ENCODE measurements around the gene NFILZ.

NFILZ gene, protein sequence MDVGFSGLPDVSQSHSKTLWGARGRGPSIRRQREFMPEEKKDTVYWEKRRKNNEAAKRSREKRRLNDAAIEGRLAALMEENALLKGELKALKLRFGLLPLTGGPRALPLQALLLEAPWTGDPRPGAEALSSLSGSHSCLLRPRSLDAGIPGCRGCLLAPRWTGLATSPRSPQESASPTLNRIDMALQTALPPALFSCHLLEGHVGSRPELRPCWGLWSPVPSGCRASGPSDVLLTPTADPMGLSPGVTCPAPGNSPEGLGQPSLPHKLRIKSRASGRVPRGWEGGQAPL

DNA sequence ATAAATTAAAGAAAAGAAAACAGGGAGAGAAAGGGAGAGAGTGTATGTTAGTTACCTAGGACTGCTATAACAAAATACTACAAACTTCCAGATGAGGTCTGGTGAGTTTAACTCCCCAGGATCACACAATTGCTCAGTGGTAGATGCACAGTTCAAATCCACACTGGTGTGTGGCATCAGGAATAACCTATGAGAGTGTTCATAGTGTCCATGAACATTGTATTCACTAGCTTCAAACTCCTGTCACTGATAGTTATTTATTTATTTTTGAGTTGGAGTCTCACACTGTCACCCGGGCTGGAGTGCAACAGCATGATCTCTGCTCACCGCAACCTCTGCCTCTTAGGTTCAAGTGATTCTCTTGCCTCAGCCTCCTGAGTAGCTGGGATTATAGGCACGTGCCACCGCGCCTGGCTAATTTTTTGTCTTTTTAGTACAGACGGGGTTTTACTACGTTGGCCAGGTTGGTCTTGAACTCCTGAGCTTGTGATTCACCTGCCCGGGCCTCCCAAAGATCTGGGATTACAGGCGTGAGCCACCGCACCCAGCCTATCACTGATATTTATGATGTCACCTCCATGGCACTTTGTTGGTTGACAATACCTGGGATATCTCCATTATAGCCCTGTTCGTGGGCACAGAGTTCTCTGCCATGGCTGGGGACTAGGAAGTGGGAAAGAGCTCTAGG lies at the start of gene NFILZ:
Gene NFILZ, plus strand, starts transcription at position 638 of the 688 bp plus-strand sequence. CDS start 46,133 bp downstream, outside the sequence.
- no peak for DNase-seq

DNA sequence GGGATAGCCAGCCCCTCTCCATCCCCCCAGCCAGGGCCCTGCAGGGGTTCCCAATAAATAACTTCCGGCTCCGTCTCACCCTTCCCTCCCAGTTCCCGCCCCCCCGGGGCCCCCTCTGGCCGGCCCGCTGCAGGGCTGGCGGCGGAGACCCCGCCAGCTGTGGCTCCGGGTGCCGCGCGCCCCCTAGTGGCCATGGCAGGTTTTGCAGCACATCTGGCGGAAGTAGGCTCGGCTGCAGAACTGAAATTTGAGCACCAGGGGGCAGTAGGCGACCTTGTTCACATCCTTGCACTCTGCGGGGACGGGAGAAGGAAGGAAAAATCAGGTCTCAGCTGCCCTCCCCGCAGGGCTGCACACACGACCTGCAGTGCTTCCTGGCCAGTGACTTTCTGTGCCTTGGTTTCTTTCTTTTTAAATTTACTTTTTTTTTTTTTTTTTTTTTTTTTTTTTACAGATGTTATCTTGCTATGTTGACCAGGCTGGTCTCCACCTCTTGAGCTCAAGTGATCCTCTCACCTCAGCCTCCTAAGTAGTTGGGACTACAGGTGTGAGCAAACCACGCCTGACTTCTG lies 49.6 kb upstream of the NFILZ start:
- DNase-seq, result peak; percentile 96

DNA sequence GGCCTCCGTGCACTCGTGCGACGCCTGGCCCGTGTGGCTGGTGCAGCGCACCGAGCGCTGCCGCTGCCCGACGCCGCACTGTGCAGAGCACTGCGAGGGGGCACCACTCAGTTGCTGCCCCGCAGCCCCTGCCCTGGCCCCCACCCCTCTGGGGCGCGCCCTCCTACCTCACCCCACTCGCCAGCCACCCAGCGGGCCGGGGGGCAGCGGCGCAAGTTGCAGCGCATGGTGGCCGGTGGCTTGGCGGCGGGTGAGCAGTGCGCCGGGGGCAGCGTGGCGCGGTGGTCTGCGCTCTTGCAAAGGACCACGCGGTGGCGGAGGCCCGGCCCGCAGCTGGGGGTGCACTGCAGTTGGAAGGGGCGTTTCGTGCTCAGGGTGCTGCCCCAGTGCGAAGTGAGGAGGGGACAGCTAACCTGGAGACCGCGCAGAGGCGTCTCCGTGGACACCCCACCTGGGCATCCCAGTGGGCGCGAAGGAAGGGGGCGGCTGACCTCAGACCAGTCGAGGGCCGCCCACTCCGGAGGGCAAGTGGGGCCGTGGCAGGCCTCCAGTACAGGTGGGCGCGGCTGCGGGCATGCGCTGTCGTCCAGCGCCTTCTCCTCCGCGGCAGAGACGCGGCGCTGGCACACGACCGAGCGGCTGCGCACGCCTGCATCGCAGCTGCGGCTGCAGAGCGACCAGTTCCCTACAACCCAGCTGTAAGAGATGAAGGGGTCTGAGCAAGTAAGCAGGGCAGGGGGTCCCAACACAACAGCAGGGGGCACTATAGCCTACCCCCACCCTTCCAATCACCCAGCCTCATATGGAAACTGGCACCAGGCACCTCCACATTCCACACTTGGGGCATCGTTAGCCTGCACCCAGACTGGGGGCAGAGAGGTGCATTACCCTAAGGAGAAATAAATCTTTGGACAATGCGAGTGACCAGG lies 45.2 kb upstream of the NFILZ start:
- no peak for DNase-seq

DNA sequence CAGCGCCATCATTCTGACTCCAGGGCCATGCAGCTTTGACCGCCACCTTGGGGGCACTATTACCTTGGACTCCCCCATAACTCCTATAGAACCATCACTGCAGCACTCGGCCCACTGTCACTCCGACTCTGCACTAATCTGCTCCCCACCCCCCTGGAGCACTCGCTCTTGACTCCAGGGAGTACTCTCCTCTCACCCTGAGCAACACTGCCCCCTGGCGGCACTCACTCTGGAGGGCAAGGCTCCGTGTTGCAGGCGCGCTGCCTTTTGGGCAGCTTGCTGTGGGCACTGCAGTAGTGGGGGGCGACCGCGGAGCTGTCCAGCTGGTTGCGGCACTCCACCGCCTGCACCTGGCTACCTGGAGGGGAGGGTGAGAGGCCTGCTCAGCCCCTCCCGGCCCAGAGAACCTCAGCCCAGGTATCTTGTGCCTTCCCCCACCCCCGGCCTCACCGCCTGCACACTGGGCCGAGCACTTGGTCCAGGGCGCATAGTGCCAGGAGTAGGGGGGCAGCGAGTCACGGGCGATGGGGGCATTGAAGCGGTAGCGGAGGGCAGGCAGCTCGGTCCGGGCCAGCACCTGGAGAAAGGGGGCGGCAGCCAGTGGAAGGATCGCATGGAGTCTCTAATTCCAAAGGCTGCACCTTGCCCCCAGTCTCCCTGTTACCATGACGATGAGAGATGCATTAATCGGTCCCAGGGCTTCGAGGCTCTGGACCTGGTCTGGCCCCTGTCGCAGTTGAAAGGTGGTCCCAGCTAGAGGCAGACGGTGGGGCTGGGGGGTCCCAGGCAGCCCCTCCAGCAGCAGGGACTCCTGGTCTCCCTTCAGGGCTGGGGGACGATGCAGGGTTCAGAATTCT lies 44.3 kb upstream of the NFILZ start:
- DNase-seq, result peak; percentile 78

DNA sequence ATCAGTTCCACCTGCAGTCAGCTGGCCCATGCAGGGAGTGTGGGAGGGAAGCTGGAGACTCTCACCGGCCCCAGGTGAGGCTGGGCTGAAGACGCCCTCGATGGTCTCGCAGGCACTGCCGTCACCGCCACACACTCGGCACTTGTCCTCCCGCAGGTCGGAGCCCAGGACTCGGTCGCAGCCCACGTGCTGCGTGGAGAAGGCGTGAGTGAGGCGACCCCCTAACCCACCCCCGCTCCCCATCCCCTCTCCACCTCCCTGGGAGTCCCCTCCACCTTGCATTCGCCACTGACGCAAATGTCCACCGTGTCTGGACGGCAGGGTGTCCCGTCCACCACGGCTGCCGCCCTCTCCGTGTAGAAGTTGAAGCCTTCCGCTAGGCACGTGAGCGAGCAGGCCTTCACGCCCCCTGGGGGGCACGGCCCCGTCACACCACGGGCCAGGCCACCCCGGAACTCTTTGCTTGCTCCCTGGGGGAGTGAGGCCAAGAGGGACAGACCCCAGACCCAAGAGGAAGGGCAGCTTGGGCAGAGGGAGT lies 41.2 kb upstream of the NFILZ start:
- no peak for DNase-seq

DNA sequence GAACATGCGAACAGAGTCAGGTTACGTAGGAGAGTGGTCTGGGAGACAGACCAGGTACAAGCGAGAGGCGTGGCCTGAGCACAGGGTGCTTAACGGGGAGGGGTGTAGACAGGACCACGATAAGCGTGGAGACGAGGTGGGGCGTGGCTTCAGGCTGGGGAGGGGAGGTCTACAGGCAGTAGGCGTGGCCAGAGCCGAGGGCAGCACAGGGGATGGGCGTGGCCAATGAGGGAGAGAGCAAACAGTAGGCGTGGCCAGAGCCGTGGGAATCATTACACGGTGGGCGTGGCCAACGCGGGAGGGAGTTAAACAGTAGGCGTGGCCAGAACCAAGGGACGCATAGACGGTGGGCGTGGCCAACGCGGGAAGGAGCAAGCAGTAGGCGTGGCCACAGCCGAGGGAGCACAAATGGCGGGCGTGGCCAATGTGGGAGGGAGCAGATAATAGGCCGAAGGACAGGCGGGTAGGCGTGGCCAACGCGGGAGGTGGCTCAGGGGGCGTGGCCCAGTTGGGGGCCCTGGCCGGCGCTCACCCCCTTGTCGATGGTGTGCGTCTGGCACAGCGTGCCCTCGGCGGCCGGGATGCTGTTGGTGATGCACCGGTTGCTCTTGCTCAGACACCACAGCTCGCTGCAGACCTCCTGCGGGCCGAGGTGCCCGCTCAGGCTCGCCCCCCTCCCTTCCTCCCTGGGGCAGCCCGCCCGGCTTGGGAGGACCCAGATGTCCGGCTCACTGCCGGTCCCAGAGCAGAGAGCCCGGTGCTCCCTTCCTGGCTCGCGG lies 38.0 kb upstream of the NFILZ start:
- DNase-seq, result peak; percentile 98

DNA sequence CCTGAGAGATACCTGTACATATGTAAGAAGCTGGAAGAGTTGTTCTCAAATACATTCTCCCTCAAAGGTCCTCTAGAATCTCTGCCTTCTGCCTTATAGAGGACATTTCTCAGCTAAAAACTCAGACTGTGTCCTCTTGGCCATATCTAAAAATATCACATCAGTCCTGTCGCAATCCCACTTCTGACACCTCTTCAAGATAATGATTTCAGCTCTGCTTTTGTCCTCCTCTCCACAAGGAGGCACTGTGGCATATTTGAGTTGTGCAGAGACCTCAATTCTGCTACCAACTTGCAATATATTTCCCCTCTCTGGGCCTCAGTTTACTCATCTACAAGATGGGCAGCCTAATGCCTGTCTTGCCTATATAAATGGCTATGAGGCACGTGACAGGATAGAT lies 36.5 kb upstream of the NFILZ start:
- no peak for DNase-seq

DNA sequence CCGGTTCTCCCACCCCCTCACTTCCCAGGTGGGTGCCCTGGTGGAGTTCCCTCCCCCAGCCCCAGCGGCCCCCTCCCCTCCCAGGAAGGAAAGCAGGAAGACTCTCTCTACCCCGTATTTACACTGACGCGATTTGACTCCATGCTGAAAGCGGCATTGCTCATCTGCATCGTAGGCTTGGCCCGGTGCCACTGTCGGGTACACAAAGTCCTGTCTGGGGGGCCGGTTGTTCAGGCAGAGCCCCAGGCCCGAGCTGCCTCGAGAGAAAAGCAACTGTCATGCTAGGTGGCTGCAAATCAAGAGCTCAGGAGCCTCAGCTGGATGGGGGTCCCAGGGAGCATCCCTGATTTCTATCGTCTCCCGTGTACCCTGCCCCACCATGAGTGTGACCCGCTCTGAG lies 34.8 kb upstream of the NFILZ start:
- no peak for DNase-seq

DNA sequence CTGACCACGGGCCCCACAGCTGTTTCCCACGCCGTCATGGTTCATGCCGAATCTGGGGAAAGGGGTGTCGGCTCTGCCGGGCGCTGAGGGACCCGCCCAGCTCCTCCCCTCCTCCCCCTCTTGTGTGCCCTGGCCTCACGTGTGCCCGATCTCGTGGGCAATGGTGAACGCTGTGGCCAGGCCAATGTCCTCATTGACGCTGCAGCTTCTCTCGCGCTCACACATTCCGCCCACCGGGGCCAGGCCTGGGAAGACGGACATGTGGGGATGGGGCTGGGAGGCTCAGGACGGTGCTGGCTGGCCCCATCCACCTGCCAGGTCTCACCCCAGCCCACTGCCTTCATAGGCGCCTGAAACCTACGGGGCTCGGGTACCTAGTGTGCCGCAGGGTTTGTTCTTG lies 34.3 kb upstream of the NFILZ start:
- DNase-seq, result no peak

DNA sequence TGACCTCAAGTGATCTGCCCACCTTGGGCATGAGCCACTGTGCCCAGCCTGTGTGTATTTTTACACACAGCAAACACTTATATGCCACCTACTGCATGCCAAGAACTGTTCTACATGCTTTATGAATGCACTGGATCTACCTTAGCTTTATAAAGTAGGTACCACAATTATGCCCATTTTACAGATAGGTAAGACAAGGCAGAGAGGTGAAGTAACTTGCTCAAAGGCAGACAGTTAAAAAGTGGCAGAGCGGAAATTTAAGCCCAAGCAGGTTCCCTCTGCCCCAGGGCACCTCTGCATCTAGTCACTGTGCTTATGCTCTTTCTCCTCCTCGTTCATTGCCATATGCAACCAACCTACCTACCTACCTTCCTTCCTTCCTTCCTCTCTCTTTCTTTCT lies 30.4 kb upstream of the NFILZ start:
- no peak for DNase-seq

DNA sequence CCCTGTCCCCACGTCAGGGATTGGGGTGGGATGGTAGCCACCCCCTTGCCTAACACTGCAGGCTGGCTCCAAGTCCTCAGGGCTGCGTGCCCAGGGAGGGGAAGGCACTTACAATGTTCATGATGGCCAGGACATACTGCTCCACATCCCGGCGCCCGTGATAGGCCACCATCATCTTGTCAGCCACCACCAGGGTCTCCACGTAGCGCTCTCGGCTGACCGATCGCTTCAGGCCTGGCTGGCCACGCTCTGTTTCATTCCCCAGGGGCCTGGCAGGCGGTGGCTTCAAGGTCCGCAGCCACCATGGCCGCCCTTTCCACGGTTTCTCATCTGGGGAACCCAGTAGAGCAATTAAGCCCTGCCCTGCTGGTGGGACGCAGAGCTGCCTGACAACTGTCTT lies 29.6 kb upstream of the NFILZ start:
- no peak for DNase-seq

DNA sequence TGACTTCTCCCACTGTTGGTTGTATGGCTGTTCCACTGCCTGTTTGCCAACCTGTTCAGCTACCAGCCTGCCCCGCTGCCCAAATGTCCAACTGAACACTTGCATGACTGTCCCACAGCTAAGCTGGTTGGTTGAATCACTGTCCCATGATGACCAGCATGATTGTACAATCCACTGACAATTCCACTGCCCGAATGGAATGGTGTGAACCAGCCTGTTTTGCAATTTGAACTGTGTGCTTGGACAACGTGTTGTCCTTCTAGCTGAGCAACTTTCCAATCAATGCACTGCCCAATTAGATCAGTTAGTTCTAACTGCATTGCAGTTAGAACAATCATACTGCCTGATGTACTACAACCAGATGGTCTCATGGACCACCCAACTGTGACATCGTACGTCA lies 28.6 kb upstream of the NFILZ start:
- DNase-seq, result no peak

DNA sequence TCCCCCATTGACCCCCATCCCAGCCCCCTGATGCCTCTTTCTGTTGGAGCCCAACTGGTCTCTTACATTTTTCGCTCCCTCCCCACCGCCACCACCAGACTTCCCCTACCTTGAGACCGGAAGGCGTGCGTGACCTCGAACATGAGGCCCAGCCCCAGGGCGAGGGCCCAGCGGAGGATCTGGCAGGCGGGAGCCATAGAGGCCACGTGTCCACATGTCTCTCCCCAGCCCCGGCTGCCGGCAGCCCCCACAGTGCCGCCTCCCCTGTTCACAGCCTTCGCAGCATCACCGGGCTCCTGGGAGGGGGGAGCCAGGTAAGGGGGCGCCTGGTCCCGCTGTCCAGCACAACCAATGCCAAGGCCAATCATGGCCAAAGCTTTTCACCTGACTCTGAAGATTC lies 24.9 kb upstream of the NFILZ start:
- no peak for DNase-seq

DNA sequence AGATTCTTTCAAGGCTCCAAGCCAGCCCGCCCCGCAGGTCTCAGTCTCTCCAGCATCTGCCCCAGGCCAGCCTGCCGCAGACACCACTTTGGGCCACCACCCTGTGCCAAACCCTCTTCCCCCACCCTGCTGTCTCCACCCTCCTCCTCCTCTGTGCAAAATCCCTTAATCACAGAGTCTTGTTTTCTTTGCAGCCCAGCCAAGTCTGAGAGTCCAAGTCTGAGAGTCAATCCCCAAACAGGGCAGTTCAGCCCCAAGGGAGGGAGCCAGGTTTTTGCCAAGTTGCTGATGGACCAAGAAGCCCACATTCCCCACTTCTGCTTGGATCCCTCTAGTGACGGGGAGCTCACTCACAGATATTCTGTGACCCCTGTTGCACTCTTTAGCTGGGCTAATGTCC lies 23.0 kb upstream of the NFILZ start:
- DNase-seq, result no peak

DNA sequence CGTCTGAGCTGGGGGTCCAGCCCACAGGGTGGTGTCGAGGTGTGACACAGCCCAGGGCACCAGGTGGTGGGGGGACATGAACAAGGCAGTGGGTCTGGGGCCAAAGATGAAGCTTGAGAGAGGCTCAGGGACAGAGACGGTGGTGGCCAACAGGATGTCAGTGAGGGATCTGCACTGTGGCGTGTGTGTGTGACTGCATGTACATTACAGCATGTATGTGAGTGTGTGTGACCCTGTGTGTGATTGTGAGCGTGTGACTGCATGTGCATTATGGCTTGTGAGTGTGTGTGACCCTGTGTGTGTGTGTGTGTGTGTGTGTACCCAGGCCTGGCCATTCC lies 21.5 kb upstream of the NFILZ start:
- no peak for DNase-seq

DNA sequence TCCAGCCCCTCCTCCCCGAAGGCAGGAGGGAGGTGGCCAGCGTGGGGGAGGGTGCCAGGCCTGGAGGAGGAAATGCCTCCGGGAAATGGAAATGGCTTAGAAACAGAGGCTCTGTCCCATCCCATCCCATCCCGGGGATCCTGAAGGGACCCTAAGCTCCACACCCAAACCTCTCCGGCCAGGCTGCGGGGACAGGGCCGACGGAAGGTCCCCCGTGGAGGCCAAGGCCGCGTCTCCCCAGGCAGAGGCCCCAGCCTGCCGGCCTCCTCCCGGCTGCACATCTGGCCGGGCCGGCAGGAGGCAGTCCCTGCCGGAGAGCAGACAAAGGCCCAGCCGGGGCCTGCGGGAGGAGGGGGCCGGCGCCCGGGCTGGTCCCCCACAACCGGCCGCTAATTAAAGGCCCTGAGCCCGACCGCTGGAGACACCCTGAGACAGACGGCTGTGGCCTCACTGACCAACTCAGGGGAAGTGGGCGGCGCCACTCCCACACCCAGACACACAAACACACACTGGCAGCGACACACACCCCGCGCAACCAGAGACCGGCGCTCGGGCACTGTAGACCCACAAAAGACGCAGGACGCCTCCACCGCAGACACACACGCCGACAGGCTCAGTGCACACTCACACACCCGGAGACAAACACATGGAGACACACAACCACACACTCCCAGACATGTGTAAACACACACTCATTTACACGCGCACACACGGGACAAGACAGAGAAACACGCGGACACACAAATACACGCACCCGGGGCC lies 21.0 kb upstream of the NFILZ start:
- no peak for DNase-seq

DNA sequence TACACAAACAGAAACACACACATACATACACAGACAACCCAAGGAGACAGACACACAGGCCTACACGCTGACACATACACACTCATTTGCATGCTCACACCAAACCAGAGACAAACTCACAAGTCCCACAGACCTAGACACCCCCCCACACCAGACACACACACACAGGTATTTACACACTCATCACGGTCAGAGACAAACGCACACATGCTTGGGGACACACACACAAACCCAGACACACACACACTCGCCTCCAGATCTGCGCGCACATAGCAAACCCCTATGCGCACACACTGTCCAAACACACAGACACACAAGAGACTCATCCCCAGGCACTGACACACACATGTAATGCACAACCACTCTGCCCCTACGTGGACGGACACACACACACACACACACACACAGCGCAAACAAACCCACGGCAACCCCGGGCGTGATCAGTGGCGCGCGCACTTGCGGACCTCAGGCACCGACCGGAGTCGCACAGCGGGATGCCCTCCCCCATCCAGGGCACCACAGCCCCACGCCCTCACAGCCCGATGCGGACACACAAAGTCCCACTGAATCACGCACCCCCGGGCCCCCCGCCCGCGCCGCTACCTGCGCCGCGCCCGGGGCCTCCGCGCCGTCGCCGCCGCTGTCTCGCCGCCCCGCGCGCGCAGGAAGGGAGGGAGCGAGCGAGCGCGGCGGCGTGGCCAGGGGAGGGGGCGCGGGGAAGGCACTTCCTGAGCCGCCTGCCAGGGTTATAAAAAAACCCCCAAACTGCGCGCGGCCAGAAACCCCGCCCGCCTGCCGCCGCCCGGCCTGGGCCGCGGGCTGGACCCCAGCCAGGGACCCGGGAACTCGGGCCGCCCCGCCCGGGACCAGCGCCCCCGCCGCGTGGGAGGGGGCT lies 20.1 kb upstream of the NFILZ start, which contains the start of gene ADAMTS10:
Gene ADAMTS10, minus strand, starts transcription at position 675 of the 895 bp plus-strand sequence. CDS start 5,005 bp downstream, outside the sequence.
- peak; percentile 71 for DNase-seq

DNA sequence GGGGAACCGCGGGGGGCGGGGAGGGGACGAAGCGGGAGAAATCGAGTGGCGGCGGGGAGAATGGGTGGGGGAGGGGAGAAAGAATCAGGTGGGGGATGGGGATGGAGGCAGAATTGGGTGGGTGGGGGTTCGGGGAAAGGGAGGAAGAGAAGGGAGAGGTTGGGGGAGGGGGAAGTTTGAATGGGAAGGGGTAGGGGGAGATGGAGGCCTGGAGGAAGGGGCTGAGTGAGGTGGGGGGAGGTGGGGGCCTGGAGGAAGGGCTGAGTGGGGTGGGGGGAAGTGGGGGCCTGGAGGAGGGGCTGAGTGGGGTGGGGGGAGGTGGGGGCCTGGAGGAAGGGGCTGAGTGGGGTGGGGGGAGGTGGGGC lies 19.5 kb upstream of the NFILZ start:
- no peak for DNase-seq

DNA sequence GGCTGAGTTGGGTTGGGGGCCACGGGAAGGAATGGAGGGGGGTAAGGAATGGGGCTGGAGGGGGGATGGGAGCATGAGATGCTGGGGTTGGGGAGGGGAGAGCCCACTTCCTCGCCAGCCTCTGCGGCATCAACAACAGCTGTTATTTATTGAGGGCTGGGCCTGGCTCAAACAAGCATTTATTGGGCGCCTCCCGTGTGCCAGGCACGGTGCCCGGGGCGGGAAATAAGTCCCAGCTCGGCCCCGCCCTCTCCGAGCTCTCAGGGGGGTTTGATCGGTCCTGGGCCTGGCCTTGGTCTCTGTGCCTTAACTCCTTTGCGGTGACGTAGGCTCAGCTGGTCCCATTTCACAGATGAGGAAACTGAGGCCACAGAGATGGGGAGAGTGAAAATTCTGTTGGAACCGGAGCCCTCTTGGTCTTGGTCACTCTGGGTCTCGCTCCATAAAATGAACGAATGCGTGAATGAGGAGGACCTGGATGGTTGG lies 19.0 kb upstream of the NFILZ start:
- DNase-seq, result no peak

Data from activated CD8-positive, alpha-beta memory T cell treated with anti-CD3 and anti-CD28 coated beads for 24 hours (primary cell).